GM19468 (cell line): ENCODE data around the gene PAGE2.
"Not testable (repeated sequence)": the region's sequence is repeated elsewhere in the genome, so short reads cannot be mapped to it uniquely, and the experiment has no call there.

Source experiments
- ATAC-seq: cut with Tn5 transposase; IDR thresholded peaks from one replicate; pipeline ENCODE4 v1.9.1; 2021; ENCODE audit warnings: mild to moderate bottlenecking, moderate library complexity, moderate number of reproducible peaks; ENCODE audit not compliant: unreplicated experiment; ENCODE audit errors: extremely low read depth

PAGE2 gene

DNA sequence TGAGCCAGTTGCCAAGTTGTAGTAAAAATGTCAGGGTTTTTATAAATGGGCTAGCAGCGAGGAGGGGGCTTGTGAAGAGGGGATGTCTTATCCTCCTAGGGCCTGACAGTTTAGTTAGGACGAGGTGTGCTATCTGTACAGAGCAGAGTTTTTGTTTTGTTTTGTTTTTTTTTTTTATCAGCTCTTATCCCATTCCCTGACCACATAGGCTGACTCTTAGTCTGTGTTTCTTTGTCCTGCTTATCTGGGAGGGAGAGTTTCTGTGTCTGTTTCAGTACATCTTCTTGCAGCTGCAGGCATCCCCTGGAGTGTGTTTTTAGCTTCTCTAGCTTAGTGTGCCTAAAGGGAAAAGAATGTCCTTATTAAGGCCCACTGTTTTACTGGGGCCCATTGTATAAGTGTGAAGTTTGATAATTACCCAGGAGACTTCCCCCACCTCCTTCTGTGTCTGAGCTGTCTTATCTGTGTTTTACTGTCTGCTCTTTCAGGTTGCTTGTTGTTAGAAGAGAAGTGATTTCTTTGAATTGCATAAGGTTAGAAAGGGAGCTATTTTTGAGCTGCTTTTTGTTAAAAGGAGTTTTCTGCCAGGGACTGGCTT is 32.0 kb downstream of the PAGE2 start:
- no peak for ATAC-seq

DNA sequence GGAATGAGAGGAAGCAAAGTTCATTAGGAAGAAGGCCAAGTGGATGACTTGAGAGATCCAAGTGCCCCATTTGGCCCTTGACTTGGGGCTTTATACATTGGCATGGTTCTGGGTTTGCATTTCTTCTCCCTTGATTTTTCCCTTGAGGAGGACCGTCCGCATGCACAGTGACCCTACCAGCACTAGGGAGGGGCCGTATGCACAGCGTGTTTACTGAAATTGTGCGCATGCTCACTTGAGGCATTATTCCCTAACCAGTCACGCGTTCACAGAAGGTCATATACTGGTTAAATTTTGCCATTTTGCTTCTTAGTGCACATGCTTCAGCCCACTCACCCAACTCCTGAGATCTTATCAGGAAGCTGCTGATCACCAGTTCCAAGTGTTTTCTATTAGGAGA is 35.1 kb downstream of the PAGE2 start:
- ATAC-seq: no peak

- no peak for ATAC-seq
Measured at GRCh38 chrX:55127692-55128091, 38.9 kb downstream of the PAGE2 start.

- no peak for ATAC-seq
Measured at GRCh38 chrX:55129361-55129760, 40.5 kb downstream of the PAGE2 start.

- no peak for ATAC-seq
Measured at GRCh38 chrX:55130481-55130880, 41.7 kb downstream of the PAGE2 start.

- ATAC-seq: no peak
Measured at GRCh38 chrX:55132416-55132815, 43.6 kb downstream of the PAGE2 start.

GRCh38 chrX:55135171-55135570 is 46.4 kb downstream of the PAGE2 start:
- no peak for ATAC-seq

DNA sequence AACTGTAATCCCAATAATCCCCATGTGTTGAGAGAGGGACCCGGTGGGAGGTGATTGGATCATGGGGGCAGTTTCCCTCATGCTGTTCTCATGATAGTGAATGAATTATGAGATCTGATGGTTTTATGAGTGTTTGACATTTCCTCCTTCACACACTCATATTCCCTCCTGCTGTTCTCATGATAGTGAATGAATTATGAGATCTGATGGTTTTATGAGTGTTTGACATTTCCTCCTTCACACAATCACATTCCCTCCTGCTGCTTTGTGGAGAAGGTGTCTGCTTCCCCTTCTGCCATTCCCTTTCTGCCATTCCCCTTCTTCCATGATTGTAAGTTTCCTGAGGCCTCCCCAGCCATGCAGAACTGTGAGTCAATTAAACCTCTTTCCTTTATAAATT is 52.0 kb downstream of the PAGE2 start:
- ATAC-seq: not testable (repeated sequence)
